M059J (cell line): ENCODE data around the gene CNPY1. TPM values are rescaled to one million over a fixed set of nuclear protein-coding genes. Genes with fewer than 3 reads are reported as not detected.
"Not testable (repeated sequence)": the region's sequence is repeated elsewhere in the genome, so short reads cannot be mapped to it uniquely, and the experiment has no call there.

Experiments
- DNase-seq: peaks from one replicate; pipeline ENCODE4 v3.0.0-alpha.2; 2012; ENCODE audit warnings: low read depth
- total RNA-seq: library from RNA; depleted of rRNA; stranded (reverse); fragments of >200 nt; shearing (Covaris generic); gene quantifications from 2 replicates; pipeline ENCODE4 v1.2.3, GENCODE V29; 2014; rRNA removed

The CNPY1 gene
- not detected in 2 replicates for total RNA-seq

- not testable (repeated sequence) for DNase-seq
Observed at GRCh38 chr7:155546449-155546848, at the start of gene CNPY1. TSS of gene CNPY1 (minus strand) at chr7:155546559. CDS start at chr7:155545929, 630 bp downstream.

GRCh38 chr7:155594961-155595366 lies 48.6 kb upstream of the CNPY1 start:
- no peak for DNase-seq

- DNase-seq: no peak
Observed at GRCh38 chr7:155594163-155594732, 47.9 kb upstream of the CNPY1 start.

GRCh38 chr7:155593461-155594162 lies 47.3 kb upstream of the CNPY1 start:
- no peak for DNase-seq

GRCh38 chr7:155591055-155591775 lies 44.9 kb upstream of the CNPY1 start:
- peak; percentile 20 for DNase-seq

GRCh38 chr7:155590215-155591018 lies 44.1 kb upstream of the CNPY1 start:
- peak; percentile 79 for DNase-seq

GRCh38 chr7:155589001-155589980 lies 42.9 kb upstream of the CNPY1 start:
- no peak for DNase-seq

- DNase-seq: no peak
Observed at GRCh38 chr7:155588468-155588998, 42.2 kb upstream of the CNPY1 start.

GRCh38 chr7:155587486-155587885 lies 41.1 kb upstream of the CNPY1 start:
- no peak for DNase-seq

- no peak for DNase-seq
Observed at GRCh38 chr7:155586843-155587440, 40.6 kb upstream of the CNPY1 start.

GRCh38 chr7:155585951-155586350 lies 39.6 kb upstream of the CNPY1 start:
- no peak for DNase-seq

GRCh38 chr7:155585532-155585895 lies 39.2 kb upstream of the CNPY1 start:
- DNase-seq: no peak

GRCh38 chr7:155584763-155585531 lies 38.6 kb upstream of the CNPY1 start:
- DNase-seq: no peak

GRCh38 chr7:155584261-155584660 lies 37.9 kb upstream of the CNPY1 start:
- DNase-seq: no peak

- DNase-seq: no peak
Observed at GRCh38 chr7:155583636-155584035, 37.3 kb upstream of the CNPY1 start.

- DNase-seq: no peak
Observed at GRCh38 chr7:155581954-155582353, 35.6 kb upstream of the CNPY1 start.

- no peak for DNase-seq
Observed at GRCh38 chr7:155581107-155581830, 34.9 kb upstream of the CNPY1 start.

- DNase-seq: no peak
Observed at GRCh38 chr7:155580367-155580766, 34.0 kb upstream of the CNPY1 start.

- DNase-seq: no peak
Observed at GRCh38 chr7:155579565-155579964, 33.2 kb upstream of the CNPY1 start.
